PC-9 (cell line): Measurements from ENCODE around the gene IP6K3. TPM values are rescaled to one million over a fixed set of nuclear protein-coding genes. Genes with fewer than 3 reads are reported as not detected.

Experiments
- BruUV-seq: library from RNA; stranded (reverse); fragments of 400-500 nt; replicated peaks from 2 replicates; lab custom pipeline; 2021; lab: Mats Ljungman, UMichigan
- CTCF ChIA-PET: fragments of 300-600 bp; sonication (Branson Sonifier 250); formaldehyde crosslinking; loops from one replicate; lab custom pipeline; 2022; ENCODE audit warnings: antibody characterized with exemption; lab: Charles Lee
- POLR2A ChIA-PET: fragments of 300-600 bp; sonication (Branson Sonifier 250); formaldehyde crosslinking; loops from one replicate; lab custom pipeline; 2022; ENCODE audit warnings: antibody characterized with exemption; ENCODE audit not compliant: unreplicated experiment; lab: Charles Lee
- DNase-seq, 2 experiments: peaks; one replicate each; pipeline versions ENCODE4 v3.0.0 to v3.0.0-alpha.2; 2015 to 2022; ENCODE audit warnings: mixed read lengths in 1 of 2
- H2AFZ ChIP-seq: fragments of 200-600 bp; sonication (generic); 2 replicates; pipeline ENCODE4 v1.8.1; 2017; ENCODE audit warnings: antibody characterized with exemption
- H3F3A ChIP-seq: fragments of 200-600 bp; sonication (generic); 2 replicates; pipeline ENCODE4 v1.8.1; 2017; ENCODE audit warnings: antibody characterized with exemption, mild to moderate bottlenecking, low read depth; ENCODE audit not compliant: insufficient read depth
- H3K27ac ChIP-seq: fragments of 200-600 bp; sonication (generic); 2 replicates; pipeline ENCODE4 v1.6.1; 2016; ENCODE audit warnings: mixed run types
- H3K27me3 ChIP-seq: fragments of 200-600 bp; sonication (generic); 2 replicates; pipeline ENCODE4 v1.6.1; 2016; ENCODE audit warnings: low read depth, mixed run types; ENCODE audit not compliant: insufficient read depth
- H3K36me3 ChIP-seq: fragments of 200-600 bp; sonication (generic); 2 replicates; pipeline ENCODE4 v1.6.1; 2016; ENCODE audit warnings: low read depth, mixed run types
- H3K4me1 ChIP-seq: fragments of 200-600 bp; sonication (generic); replicated peaks from 2 replicates; pipeline ENCODE4 v1.6.1; 2016; ENCODE audit warnings: mixed run types; ENCODE audit not compliant: insufficient read depth
- H3K4me2 ChIP-seq: fragments of 200-600 bp; sonication (generic); 2 replicates; pipeline ENCODE4 v1.6.1; 2017; ENCODE audit warnings: mixed run types
- H3K4me3 ChIP-seq: fragments of 200-600 bp; sonication (generic); 2 replicates; pipeline ENCODE4 v1.6.1; 2016; ENCODE audit warnings: mixed run types
- H3K79me2 ChIP-seq: fragments of 200-600 bp; sonication (generic); 2 replicates; pipeline ENCODE4 v1.6.1; 2017; ENCODE audit warnings: low read depth, mixed run types
- H3K9me2 ChIP-seq: fragments of 200-600 bp; sonication (generic); 2 replicates; pipeline ENCODE4 v1.8.1; 2017; ENCODE audit warnings: mild to moderate bottlenecking; ENCODE audit not compliant: insufficient read depth
- H3K9me3 ChIP-seq: fragments of 200-600 bp; sonication (generic); 2 replicates; pipeline ENCODE4 v1.8.1; 2016; ENCODE audit warnings: low read depth; ENCODE audit not compliant: insufficient read depth
- H4K20me1 ChIP-seq: fragments of 200-600 bp; sonication (generic); 2 replicates; pipeline ENCODE4 v1.8.1; 2017; ENCODE audit not compliant: insufficient read depth
- CTCF ChIP-seq: fragments of 200-600 bp; sonication (generic); conservative IDR thresholded peaks from 2 replicates; pipeline ENCODE4 v1.6.1; 2017; ENCODE audit warnings: mixed run types, antibody characterized with exemption, mild to moderate bottlenecking, moderate library complexity
- EZH2 ChIP-seq: fragments of 200-600 bp; sonication (generic); IDR thresholded peaks from 2 replicates; pipeline ENCODE4 v1.8.0; 2017; ENCODE audit warnings: antibody characterized with exemption, low read depth
- intact Hi-C: fragments of 100-400 bp; cut with micrococcal nuclease; formaldehyde crosslinking; loops from one replicate; pipeline ENCODE4 v1.10.0; 2022; ENCODE audit not compliant: unreplicated experiment
- total RNA-seq: library from RNA; stranded (reverse); gene quantifications from 2 replicates; pipeline ENCODE4 v1.2.3, GENCODE V29; 2021

IP6K3 gene
- total RNA-seq, 1 experiment from 2014 or later: not detected

DNA sequence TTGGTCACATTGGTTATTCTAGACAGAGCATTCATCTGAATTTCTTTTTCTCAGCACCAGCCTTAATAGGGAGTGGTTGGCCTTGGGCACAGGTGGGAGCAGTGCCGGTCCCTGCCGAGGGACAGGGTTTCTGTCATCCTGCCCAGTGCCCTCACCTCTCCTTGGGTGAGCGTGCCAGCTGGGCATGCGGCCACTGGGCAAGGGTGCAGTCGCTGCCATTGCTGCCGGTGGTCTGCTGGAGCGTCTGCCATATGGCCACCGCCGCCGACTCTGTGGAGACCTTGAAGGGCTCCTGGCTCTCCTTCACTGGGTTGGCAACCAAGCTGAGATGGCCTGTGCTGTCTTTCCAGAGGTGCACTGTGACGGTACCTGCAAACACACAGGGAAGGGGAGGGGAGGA, 18.8 kb downstream of the IP6K3 start:
- Histone ChIP-seq H3K27me3 (no peaks in the 10 kb centered on the region), H3K36me3 (no peaks in the 10 kb centered on the region), H4K20me1 (no peaks in the 10 kb centered on the region), H3K4me3 (no peak overlapping the region), H3K9me3 (no peaks in the 10 kb centered on the region), H2AFZ (no peak overlapping the region), H3K4me1 (peaks cover 32% of the 10 kb centered on the region), H3F3A (peaks cover 24% of the 10 kb centered on the region), H3K27ac (no peak overlapping the region), H3K4me2 (no peak overlapping the region), H3K9me2 (no peaks in the 10 kb centered on the region), H3K79me2 (no peaks in the 10 kb centered on the region)
- no peak for TF ChIP-seq EZH2
- no peak for TF ChIP-seq CTCF
- no TSS peak for BruUV-seq
- ChIA-PET POLR2A (interaction anchor here (0.6 kb wide), 1 partner anchor 722 kb away, joined by 5 read pairs; no protein-coding TSS in a partner anchor), CTCF (no interaction called here)
- no peak for DNase-seq
- intact Hi-C loops: no loop called here

- TF ChIP-seq CTCF (no peak), EZH2 (no peak)
- H2AFZ ChIP-seq: no peak overlapping the region
- CTCF ChIA-PET: no interaction called here
- H3K9me3 ChIP-seq: no peaks in the 10 kb centered on the region
- POLR2A ChIA-PET: no interaction called here
- DNase-seq: no peak
- BruUV-seq: no TSS peak
- H3K27me3 ChIP-seq: no peaks in the 10 kb centered on the region
- no peak overlapping the region for H3K4me2 ChIP-seq
- H4K20me1 ChIP-seq: no peaks in the 10 kb centered on the region
- no peak overlapping the region for H3K4me3 ChIP-seq
- H3K36me3 ChIP-seq: no peaks in the 10 kb centered on the region
- peaks cover 17% of the 10 kb centered on the region for H3F3A ChIP-seq
- H3K79me2 ChIP-seq: no peaks in the 10 kb centered on the region
- H3K9me2 ChIP-seq: no peaks in the 10 kb centered on the region
- peaks cover 24% of the 10 kb centered on the region for H3K4me1 ChIP-seq
- intact Hi-C loops: no loop called here
- no peak overlapping the region for H3K27ac ChIP-seq
These were observed 19.6 kb downstream of the IP6K3 start for GRCh38 chr6:33727126-33727525.

- BruUV-seq: no TSS peak
- intact Hi-C loops: no loop called here
These were observed 20.0 kb downstream of the IP6K3 start for GRCh38 chr6:33726696-33727095.

More at GRCh38 chr6:33726696-33727095, 20.0 kb downstream of the IP6K3 start:
- no peak overlapping the region for H2AFZ ChIP-seq
- H3F3A ChIP-seq: peaks cover 15% of the 10 kb centered on the region
- H3K4me2 ChIP-seq: no peak overlapping the region
- ChIA-PET CTCF (no interaction called here), POLR2A (no interaction called here)
- TF ChIP-seq EZH2 (no peak), CTCF (no peak)
- peaks cover 24% of the 10 kb centered on the region for H3K4me1 ChIP-seq
- DNase-seq: no peak
- H3K9me3 ChIP-seq: no peaks in the 10 kb centered on the region
- H3K36me3 ChIP-seq: no peaks in the 10 kb centered on the region
- H3K79me2 ChIP-seq: no peaks in the 10 kb centered on the region
- H3K27ac ChIP-seq: no peak overlapping the region
- no peak overlapping the region for H3K4me3 ChIP-seq
- H3K9me2 ChIP-seq: no peaks in the 10 kb centered on the region
- no peaks in the 10 kb centered on the region for H3K27me3 ChIP-seq
- no peaks in the 10 kb centered on the region for H4K20me1 ChIP-seq
